ENCODE measurements around the gene CORO6. TPM values are rescaled to one million over a fixed set of nuclear protein-coding genes. Genes with fewer than 3 reads are reported as not detected.

The CORO6 gene
- total and polyA plus RNA-seq, 2 of the 13 experiments (the other 11 are each of a cell fraction or from before 2014, with no cell fraction given): 0.42 to 0.82 TPM

DNA sequence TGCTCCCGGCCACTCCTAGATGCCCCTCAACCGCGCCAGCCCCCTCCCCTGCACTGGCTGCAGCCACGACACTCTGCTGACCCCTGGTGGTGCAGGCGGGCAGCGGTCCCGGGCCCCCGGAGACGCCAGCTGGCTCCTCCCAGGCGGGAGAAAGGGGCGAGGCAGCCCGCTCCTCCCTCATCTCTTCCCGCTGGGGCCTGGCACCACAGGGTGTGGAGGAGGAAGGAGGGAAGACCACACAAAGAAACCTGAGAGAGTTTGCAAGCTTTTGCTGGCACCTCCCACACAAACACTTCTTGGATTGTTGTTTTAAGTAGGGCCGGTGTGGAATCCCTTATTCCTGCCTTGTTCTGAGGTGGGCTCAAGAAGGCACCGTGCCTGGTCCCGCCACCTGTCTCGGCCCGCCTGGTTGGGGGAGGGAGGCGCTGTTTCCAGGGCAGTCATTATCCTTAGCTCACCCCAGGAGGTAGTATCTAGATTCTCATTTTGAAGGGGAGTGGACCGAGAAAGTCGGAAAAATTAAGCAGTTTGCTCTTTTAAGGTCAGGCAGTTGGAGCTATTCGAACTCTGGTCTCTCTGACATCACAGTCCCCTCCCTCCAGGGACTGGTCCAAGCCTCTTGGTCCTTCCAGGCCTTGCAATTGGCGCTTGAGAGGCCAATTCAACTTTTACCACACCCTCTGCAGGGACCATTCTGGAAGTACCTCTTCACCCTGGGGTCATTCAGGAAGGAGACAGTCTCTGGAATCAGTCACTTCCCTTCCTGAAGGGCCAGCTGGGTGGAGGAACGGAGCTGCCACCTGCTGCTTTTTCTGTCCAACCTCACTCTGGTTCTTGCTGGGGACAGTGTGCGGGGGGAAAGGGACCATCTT lies 30.7 kb downstream of the CORO6 start (continued):
- TF ChIP-seq MTA1 (CRISPR knock-in tag; IDR thresholded peaks at IDR 0.05; ENCODE audit: borderline replicate concordance) (peak; percentile 66; the same call in 1 of the 2 replicates), SRSF4 (IDR thresholded peaks at IDR 0.05; ENCODE audit: low read depth, low read length, poor library complexity, severe bottlenecking) (no peak), POLR2AphosphoS5 (IDR thresholded peaks at IDR 0.05; ENCODE audit: low read depth, low read length) (no peak), ZNF496 (CRISPR knock-in tag; IDR thresholded peaks at IDR 0.05; ENCODE audit: insufficient replicate concordance) (no peak), ZC3H4 (CRISPR knock-in tag; IDR thresholded peaks at IDR 0.05; ENCODE audit: borderline replicate concordance) (no peak), ZMYM2 (CRISPR knock-in tag; IDR thresholded peaks at IDR 0.05) (no peak), ZZZ3 (CRISPR knock-in tag; IDR thresholded peaks at IDR 0.05; ENCODE audit: borderline replicate concordance) (no peak; the same call in 1 of the 2 replicates), FOXA1 (IDR thresholded peaks at IDR 0.05) (no peak), FOXA1 (CRISPR knock-in tag; IDR thresholded peaks at IDR 0.05) (no peak), MED8 (CRISPR knock-in tag; IDR thresholded peaks at IDR 0.05; ENCODE audit: insufficient replicate concordance) (no peak), ZNF446 (CRISPR knock-in tag; IDR thresholded peaks at IDR 0.05) (no peak), SATB2 (CRISPR knock-in tag; IDR thresholded peaks at IDR 0.05) (no peak), FOXM1 (CRISPR knock-in tag; IDR thresholded peaks at IDR 0.05) (no peak), ZBTB20 (CRISPR knock-in tag; IDR thresholded peaks at IDR 0.05; ENCODE audit: borderline replicate concordance, low read depth) (no peak)
- TF ChIP-seq, protein P1, sequence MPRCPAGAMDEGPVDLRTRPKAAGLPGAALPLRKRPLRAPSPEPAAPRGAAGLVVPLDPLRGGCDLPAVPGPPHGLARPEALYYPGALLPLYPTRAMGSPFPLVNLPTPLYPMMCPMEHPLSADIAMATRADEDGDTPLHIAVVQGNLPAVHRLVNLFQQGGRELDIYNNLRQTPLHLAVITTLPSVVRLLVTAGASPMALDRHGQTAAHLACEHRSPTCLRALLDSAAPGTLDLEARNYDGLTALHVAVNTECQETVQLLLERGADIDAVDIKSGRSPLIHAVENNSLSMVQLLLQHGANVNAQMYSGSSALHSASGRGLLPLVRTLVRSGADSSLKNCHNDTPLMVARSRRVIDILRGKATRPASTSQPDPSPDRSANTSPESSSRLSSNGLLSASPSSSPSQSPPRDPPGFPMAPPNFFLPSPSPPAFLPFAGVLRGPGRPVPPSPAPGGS (CRISPR knock-in tag; IDR thresholded peaks at IDR 0.05): no peak
- TF ChIP-seq, protein P2, sequence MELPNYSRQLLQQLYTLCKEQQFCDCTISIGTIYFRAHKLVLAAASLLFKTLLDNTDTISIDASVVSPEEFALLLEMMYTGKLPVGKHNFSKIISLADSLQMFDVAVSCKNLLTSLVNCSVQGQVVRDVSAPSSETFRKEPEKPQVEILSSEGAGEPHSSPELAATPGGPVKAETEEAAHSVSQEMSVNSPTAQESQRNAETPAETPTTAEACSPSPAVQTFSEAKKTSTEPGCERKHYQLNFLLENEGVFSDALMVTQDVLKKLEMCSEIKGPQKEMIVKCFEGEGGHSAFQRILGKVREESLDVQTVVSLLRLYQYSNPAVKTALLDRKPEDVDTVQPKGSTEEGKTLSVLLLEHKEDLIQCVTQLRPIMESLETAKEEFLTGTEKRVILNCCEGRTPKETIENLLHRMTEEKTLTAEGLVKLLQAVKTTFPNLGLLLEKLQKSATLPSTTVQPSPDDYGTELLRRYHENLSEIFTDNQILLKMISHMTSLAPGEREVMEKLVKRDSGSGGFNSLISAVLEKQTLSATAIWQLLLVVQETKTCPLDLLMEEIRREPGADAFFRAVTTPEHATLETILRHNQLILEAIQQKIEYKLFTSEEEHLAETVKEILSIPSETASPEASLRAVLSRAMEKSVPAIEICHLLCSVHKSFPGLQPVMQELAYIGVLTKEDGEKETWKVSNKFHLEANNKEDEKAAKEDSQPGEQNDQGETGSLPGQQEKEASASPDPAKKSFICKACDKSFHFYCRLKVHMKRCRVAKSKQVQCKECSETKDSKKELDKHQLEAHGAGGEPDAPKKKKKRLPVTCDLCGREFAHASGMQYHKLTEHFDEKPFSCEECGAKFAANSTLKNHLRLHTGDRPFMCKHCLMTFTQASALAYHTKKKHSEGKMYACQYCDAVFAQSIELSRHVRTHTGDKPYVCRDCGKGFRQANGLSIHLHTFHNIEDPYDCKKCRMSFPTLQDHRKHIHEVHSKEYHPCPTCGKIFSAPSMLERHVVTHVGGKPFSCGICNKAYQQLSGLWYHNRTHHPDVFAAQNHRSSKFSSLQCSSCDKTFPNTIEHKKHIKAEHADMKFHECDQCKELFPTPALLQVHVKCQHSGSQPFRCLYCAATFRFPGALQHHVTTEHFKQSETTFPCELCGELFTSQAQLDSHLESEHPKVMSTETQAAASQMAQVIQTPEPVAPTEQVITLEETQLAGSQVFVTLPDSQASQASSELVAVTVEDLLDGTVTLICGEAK (IDR thresholded peaks at IDR 0.05): no peak
- TF ChIP-seq, protein P2 (CRISPR knock-in tag; IDR thresholded peaks at IDR 0.05): no peak
- TF ChIP-seq, protein P3, sequence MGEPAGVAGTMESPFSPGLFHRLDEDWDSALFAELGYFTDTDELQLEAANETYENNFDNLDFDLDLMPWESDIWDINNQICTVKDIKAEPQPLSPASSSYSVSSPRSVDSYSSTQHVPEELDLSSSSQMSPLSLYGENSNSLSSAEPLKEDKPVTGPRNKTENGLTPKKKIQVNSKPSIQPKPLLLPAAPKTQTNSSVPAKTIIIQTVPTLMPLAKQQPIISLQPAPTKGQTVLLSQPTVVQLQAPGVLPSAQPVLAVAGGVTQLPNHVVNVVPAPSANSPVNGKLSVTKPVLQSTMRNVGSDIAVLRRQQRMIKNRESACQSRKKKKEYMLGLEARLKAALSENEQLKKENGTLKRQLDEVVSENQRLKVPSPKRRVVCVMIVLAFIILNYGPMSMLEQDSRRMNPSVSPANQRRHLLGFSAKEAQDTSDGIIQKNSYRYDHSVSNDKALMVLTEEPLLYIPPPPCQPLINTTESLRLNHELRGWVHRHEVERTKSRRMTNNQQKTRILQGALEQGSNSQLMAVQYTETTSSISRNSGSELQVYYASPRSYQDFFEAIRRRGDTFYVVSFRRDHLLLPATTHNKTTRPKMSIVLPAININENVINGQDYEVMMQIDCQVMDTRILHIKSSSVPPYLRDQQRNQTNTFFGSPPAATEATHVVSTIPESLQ (CRISPR knock-in tag; conservative IDR thresholded peaks at IDR 0.05): no peak
